NCI-H1092 treated with DMSO at 0.1 percent for 48 hours (cell line): ENCODE measurements around the gene IKZF4.
A peak's percentile ranks its signal among the peaks of the same experiment; 100 is the strongest.
"Not testable (repeated sequence)": the region's sequence is repeated elsewhere in the genome, so short reads cannot be mapped to it uniquely, and the experiment has no call there.

Experiments
- DNase-seq: peaks from one replicate; lab custom pipeline; 2025; lab: John Stamatoyannopoulos, UW

Gene IKZF4

GRCh38 chr12:55999522-55999921, 21.3 kb upstream of the IKZF4 start:
- not testable (repeated sequence) for DNase-seq

GRCh38 chr12:55999999-56000540, 20.8 kb upstream of the IKZF4 start:
- not testable (repeated sequence) for DNase-seq

GRCh38 chr12:56001487-56002100, 19.2 kb upstream of the IKZF4 start:
- no peak for DNase-seq

GRCh38 chr12:56003376-56003775, 17.5 kb upstream of the IKZF4 start:
- not testable (repeated sequence) for DNase-seq

- no peak for DNase-seq
Observed at GRCh38 chr12:56004211-56004610, 16.6 kb upstream of the IKZF4 start.

- DNase-seq, result peak; percentile 40
Observed at GRCh38 chr12:56007564-56008559, 13.0 kb upstream of the IKZF4 start.

- DNase-seq, result no peak
Observed at GRCh38 chr12:56010111-56010570, 10.7 kb upstream of the IKZF4 start.

- DNase-seq, result no peak
Observed at GRCh38 chr12:56011509-56012090, 9.2 kb upstream of the IKZF4 start.

GRCh38 chr12:56013482-56013881, 7.4 kb upstream of the IKZF4 start:
- DNase-seq, result no peak

GRCh38 chr12:56014205-56014604, 6.6 kb upstream of the IKZF4 start:
- no peak for DNase-seq

GRCh38 chr12:56017181-56017580, 3.7 kb upstream of the IKZF4 start:
- DNase-seq, result no peak

- no peak for DNase-seq
Observed at GRCh38 chr12:56018356-56018755, 2.5 kb upstream of the IKZF4 start.

GRCh38 chr12:56021889-56022497, 1.1 kb downstream of the IKZF4 start:
- DNase-seq, result no peak

- DNase-seq, result no peak
Observed at GRCh38 chr12:56028511-56029165, 7.8 kb downstream of the IKZF4 start.

GRCh38 chr12:56029166-56029519, 8.3 kb downstream of the IKZF4 start:
- no peak for DNase-seq

GRCh38 chr12:56029666-56030293, 8.9 kb downstream of the IKZF4 start:
- peak; percentile 8 for DNase-seq

- DNase-seq, result no peak
Observed at GRCh38 chr12:56031987-56032386, 11.1 kb downstream of the IKZF4 start.

- DNase-seq, result no peak
Observed at GRCh38 chr12:56034586-56035332, 13.9 kb downstream of the IKZF4 start.

- DNase-seq, result no peak
Observed at GRCh38 chr12:56037161-56037560, 16.3 kb downstream of the IKZF4 start.

- DNase-seq, result no peak
Observed at GRCh38 chr12:56038022-56038655, 17.3 kb downstream of the IKZF4 start.
